Ovary (tissue), 3 donors: Measurements from ENCODE around the gene ZNF343.

Experiments used
- CTCF ChIP-seq, 3 donors: fragments of 450-650 bp in 2 of 3; fragments of 200-600 bp in 1 of 3; IDR thresholded peaks; one replicate each; pipeline versions ENCODE4 v1.5.1 to v1.8.0; 2016 to 2022; ENCODE audit warnings: antibody characterized with exemption in 3 of 3, mild to moderate bottlenecking in 1 of 3
- EP300 ChIP-seq: sonication (generic); formaldehyde crosslinking; IDR thresholded peaks from one replicate; pipeline ENCODE4 v1.6.1; 2017; ENCODE audit warnings: antibody characterized with exemption
- donor health status: DM: no; HTN: no; CAD: no.

GRCh38 chr20:2533118-2533517 lies 24.4 kb upstream of the ZNF343 start:
- TF ChIP-seq EP300 (no peak), CTCF (IDR thresholded peaks at IDR 0.05) (no peak)
